HG03039 (cell line): ENCODE measurements around the gene FBXO2.
"Not testable (repeated sequence)": the region's sequence is repeated elsewhere in the genome, so short reads cannot be mapped to it uniquely, and the experiment has no call there.

Experiments used
- ATAC-seq: cut with Tn5 transposase; IDR thresholded peaks from one replicate; pipeline ENCODE4 v1.9.1; 2021; ENCODE audit warnings: mild to moderate bottlenecking, moderate library complexity; ENCODE audit not compliant: unreplicated experiment

Gene FBXO2

DNA sequence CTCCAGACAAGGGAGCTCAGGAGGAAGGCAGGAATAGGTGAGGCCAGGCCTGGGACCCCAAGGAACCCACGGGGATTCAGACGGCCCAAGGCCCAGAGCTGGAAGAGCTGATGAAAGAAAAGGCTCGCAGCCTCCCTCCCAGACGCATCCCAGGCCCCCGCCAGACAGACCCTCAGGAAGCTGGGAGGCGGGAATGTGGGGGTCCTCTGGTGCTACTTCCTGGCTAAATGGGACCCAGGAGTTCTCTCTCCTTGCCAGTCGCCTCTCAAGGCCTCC, 430 bp downstream of the FBXO2 start:
- ATAC-seq: no peak

DNA sequence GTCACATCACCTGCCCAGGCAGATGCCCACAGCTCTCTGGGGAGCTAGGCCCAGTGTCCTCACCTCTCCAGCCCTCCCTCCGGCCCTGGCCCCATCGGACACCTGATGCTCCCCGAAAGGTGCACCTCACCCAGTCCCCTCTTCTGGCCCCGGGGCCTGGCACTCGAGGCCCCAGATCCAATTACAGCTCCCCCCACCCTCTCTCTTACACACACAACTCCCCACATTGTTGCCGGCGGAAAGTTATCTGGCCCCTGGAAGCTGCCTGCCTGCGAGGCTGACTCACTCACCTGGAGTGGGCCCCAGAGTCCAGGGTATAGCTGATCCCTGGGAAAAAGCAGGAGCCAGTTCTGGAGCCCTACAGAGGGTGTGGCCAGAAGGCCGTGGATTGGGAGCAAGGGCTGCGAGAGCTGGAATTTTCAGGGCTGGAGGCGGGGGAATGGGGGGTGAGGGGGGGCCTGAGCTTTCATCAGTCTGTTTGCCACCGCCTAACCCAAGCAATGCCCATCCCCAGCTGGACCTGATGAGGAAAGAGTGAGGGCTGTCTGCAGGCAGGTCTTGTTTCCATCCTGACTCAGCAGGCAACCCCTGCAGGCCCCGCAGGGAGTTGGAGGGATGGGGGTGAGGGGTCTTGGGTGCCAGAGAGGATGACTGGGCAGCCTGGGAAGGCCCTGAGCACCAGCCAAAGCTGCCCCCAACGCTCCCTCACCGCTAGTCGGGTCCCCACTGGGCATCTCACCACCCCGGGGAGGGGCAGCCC, 948 bp downstream of the FBXO2 start:
- ATAC-seq: no peak

- ATAC-seq: no peak
Measured at GRCh38 chr1:11652203-11652780, 1.9 kb downstream of the FBXO2 start.

GRCh38 chr1:11651017-11651416, 3.2 kb downstream of the FBXO2 start:
- ATAC-seq: no peak

DNA sequence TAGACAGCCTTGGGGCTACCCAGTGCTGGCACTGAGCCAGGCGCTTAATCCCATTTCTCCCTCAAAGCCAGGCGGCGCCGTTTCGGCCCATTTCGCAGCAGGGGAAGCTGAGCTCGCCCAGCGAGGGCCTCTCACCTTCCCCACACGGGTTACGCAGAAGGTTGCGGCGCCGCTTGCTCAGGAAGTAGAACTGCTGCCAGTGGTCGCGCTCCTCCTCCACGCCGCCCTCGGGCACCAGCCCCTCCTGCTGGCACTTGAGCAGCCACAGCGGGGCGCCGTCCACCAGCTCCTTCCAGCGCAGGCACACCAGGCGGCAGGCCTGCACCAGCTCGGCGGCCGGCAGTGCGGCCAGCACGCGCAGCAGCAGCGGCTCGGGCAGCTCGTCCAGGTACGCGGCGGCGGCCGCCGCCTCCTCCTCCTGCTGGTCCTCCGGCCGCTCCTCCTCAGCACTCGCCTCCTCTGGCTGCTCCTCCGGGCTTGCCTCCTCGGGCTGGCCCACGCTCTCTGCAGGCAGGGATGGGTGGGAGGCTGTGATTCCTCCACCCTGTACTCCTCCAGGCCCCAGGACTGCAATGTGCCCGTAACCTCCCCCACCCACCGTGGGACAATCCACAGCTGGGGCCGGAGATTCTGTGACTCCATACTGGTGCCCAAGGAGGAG, 3.8 kb downstream of the FBXO2 start:
- ATAC-seq: no peak

- ATAC-seq: no peak
Measured at GRCh38 chr1:11649624-11650330, 4.5 kb downstream of the FBXO2 start.

GRCh38 chr1:11649237-11649623, 5.0 kb downstream of the FBXO2 start:
- ATAC-seq: no peak

GRCh38 chr1:11648732-11649158, 5.5 kb downstream of the FBXO2 start:
- ATAC-seq: no peak

DNA sequence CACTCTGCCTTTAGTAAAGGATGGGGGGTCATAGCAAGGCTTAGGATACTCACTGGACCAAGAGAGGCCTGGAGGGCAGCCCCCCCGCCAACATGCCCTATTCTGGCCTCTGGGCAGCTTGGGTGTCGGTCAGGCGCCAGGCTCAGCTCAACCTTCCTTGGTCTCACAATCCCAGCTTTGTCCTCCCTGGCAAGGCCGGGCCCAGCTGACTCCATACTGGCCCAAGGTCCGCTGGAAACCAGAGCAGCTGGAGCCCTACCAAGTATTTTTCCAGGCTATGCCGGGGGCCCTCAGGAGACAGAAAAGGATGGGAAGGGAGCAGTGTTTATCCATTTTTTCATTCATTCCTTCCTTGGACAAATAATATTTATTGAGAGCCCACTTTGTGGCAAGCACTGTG, 6.2 kb downstream of the FBXO2 start:
- no peak for ATAC-seq

DNA sequence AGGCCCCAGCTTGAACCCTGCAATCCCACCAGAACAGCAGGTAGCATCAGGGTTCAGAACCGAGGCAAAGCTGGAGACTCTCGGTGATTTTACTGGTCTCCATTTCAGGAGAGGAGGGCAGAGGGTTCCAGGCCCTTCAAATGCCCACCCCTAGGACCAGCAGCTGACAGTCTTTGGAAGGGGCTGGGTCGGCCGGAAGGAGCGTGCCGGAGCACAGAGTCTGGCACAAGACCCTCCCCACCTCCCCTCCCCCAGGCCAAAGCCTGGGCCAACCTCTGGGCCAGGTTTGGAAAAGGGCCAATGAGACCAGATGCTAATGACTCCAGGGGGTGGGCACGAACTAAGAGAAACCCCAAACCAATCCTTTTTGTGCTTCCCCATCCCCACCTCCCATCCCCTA, 6.9 kb downstream of the FBXO2 start:
- no peak for ATAC-seq

GRCh38 chr1:11646317-11646716, 7.9 kb downstream of the FBXO2 start:
- ATAC-seq: no peak

- ATAC-seq: no peak
Measured at GRCh38 chr1:11645670-11646265, 8.5 kb downstream of the FBXO2 start.

DNA sequence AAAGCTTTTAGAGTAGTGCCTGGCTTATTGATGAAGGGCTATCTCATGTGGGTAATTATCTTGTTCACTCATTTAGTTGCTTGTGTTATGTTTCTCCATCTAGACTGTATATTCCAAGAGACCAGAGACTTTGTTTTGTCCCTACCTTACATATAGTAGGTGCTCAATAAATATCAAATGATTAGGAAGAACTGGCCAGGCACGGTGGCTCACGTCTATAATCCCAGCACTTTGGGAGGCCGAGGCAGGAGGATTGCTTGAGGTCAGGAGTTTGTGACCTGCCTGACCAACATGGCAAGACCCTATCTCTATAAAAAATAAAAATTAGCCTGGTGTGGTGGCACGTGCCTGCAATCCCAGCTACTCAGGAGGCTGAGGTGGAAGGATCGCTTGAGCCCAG, 9.0 kb downstream of the FBXO2 start:
- no peak for ATAC-seq

- ATAC-seq: no peak
Measured at GRCh38 chr1:11643782-11644181, 10.4 kb downstream of the FBXO2 start.

DNA sequence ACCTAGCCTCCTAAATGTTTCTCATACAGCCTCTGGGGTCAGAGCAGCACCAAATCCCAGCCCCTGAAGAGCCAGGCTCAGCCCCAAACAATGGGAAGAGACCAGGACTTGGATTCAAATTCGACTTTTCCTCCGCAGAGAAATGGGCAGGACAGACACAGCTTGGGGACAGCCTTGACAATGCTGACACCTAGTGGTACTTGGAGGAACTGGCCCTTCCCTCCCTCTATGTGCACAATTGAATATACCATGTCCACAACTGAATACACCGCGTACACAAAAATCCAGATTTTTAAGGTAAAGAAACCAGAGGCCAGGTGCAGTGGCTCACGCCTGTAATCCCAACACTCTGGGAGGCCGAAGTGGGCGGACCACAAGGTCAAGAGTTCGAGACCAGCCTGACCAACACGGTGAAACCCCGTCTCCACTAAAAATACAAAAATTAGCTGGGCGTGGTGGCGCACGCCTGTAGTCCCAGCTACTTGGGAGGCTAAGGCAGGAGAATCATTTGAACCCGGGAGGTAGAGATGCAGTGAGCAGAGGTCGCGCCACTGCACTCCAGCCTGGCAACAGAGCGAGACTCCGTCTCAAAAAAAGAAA, 11.7 kb downstream of the FBXO2 start:
- not testable (repeated sequence) for ATAC-seq

GRCh38 chr1:11641776-11642305, 12.4 kb downstream of the FBXO2 start:
- no peak for ATAC-seq

GRCh38 chr1:11640944-11641343, 13.3 kb downstream of the FBXO2 start:
- no peak for ATAC-seq

- no peak for ATAC-seq
Measured at GRCh38 chr1:11640101-11640500, 14.1 kb downstream of the FBXO2 start.

GRCh38 chr1:11639372-11639771, 14.9 kb downstream of the FBXO2 start:
- no peak for ATAC-seq

DNA sequence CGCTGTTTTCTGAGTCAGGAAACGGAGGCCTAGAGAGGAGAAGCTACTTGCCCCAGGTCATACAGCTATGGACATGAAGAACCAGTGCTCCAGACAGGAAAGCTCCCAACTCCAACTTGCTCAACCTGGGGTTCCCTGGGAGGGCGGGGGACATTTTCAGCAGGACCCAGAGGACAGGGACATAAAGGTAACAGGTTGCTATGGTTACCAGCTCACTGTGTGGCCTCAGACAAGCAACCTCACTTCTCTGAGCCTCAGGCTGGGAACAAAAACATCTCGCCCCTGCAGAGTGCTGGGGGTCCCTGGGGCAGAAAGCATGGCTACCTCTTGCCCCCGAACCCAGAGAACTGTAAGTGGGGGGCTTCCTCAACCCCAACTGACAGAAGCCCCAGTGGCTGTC, 16.1 kb downstream of the FBXO2 start:
- no peak for ATAC-seq
